Activated CD4-positive, CD25-positive, alpha-beta regulatory T cell (primary cell): Measurements from ENCODE around the gene RNF20.
"Not testable (repeated sequence)": the region's sequence is repeated elsewhere in the genome, so short reads cannot be mapped to it uniquely, and the experiment has no call there.

Source experiments
- DNase-seq, 4 experiments: peaks; one replicate each; lab custom pipeline; 2025; lab: John Stamatoyannopoulos, UW

Gene RNF20

GRCh38 chr9:101536938-101537337 lies 3.3 kb downstream of the RNF20 start:
- no peak for DNase-seq

GRCh38 chr9:101540069-101540468 lies 6.4 kb downstream of the RNF20 start:
- DNase-seq = no peak

- no peak for DNase-seq
These were observed 9.6 kb downstream of the RNF20 start for GRCh38 chr9:101543098-101543735.

GRCh38 chr9:101549472-101550098 lies 15.9 kb downstream of the RNF20 start:
- not testable (repeated sequence) for DNase-seq

GRCh38 chr9:101561740-101562139 lies 28.1 kb downstream of the RNF20 start:
- no peak for DNase-seq

- DNase-seq = no peak
These were observed 29.3 kb downstream of the RNF20 start for GRCh38 chr9:101562966-101563365.

GRCh38 chr9:101564252-101564651 lies 30.6 kb downstream of the RNF20 start:
- no peak for DNase-seq

GRCh38 chr9:101566904-101567724 lies 33.5 kb downstream of the RNF20 start:
- peak in 1 of 4 experiments; percentile 4 for DNase-seq

GRCh38 chr9:101567725-101568350 lies 34.2 kb downstream of the RNF20 start:
- DNase-seq = no peak

- no peak for DNase-seq
These were observed 36.3 kb downstream of the RNF20 start for GRCh38 chr9:101569741-101570501.

GRCh38 chr9:101571114-101571513 lies 37.5 kb downstream of the RNF20 start:
- DNase-seq = no peak

- DNase-seq = no peak
These were observed 38.7 kb downstream of the RNF20 start for GRCh38 chr9:101572316-101572715.

- DNase-seq = no peak
These were observed 41.2 kb downstream of the RNF20 start for GRCh38 chr9:101574731-101575333.

GRCh38 chr9:101578378-101578777 lies 44.7 kb downstream of the RNF20 start:
- DNase-seq = no peak

- no peak for DNase-seq
These were observed 46.3 kb downstream of the RNF20 start for GRCh38 chr9:101579711-101580545.

- DNase-seq = no peak
These were observed 48.9 kb downstream of the RNF20 start for GRCh38 chr9:101582553-101582952.

- DNase-seq = no peak
These were observed 52.1 kb downstream of the RNF20 start for GRCh38 chr9:101585740-101586139.

- DNase-seq = no peak
These were observed 53.0 kb downstream of the RNF20 start for GRCh38 chr9:101586651-101587050.

GRCh38 chr9:101587332-101588043 lies 53.8 kb downstream of the RNF20 start:
- DNase-seq = no peak

- not testable (repeated sequence) for DNase-seq
These were observed 56.4 kb downstream of the RNF20 start for GRCh38 chr9:101590074-101590473.
